ENCODE results near the gene BRICD5. TPM values are rescaled to one million over a fixed set of nuclear protein-coding genes. Genes with fewer than 3 reads are reported as not detected.

BRICD5 gene
- total and polyA plus RNA-seq, 2 of the 13 experiments (the other 11 are each of a cell fraction or from before 2014, with no cell fraction given), result 1.6 to 5.8 TPM

- no peak; the same call in 1 of the 2 replicates for TF ChIP-seq ZFP1 (CRISPR knock-in tag; IDR thresholded peaks at IDR 0.05)
- TF ChIP-seq ZNF503 (CRISPR knock-in tag; IDR thresholded peaks at IDR 0.05), result peak; percentile 56; the same call in 1 of the 2 replicates
- TF ChIP-seq ZNF670 (CRISPR knock-in tag; IDR thresholded peaks at IDR 0.05; ENCODE audit: borderline replicate concordance), result no peak
- peak; percentile 89 for TF ChIP-seq ATF7-NPFF (CRISPR knock-in tag; IDR thresholded peaks at IDR 0.05; ENCODE audit: low read depth)
- no peak for TF ChIP-seq ZNF142 (CRISPR knock-in tag; IDR thresholded peaks at IDR 0.05)
- no peak for TF ChIP-seq ZNF550 (CRISPR knock-in tag; IDR thresholded peaks at IDR 0.05; ENCODE audit: borderline replicate concordance)
- TF ChIP-seq SRSF9 (IDR thresholded peaks at IDR 0.05; ENCODE audit: borderline replicate concordance, insufficient read depth, low read depth, low read length, poor library complexity, severe bottlenecking), result no peak
- TF ChIP-seq CREM (IDR thresholded peaks at IDR 0.05), result peak; percentile 82
- TF ChIP-seq CREM (CRISPR knock-in tag; IDR thresholded peaks at IDR 0.05), result peak; percentile 68; the same call in 1 of the 2 replicates
- TF ChIP-seq NFIC (IDR thresholded peaks at IDR 0.05; ENCODE audit: low read length), result no peak
- TF ChIP-seq ATAD3A (CRISPR knock-in tag; IDR thresholded peaks at IDR 0.05), result no peak
- TF ChIP-seq ZNF124 (CRISPR knock-in tag; IDR thresholded peaks at IDR 0.05), result peak; percentile 25; the same call in 1 of the 2 replicates
- TF ChIP-seq ZNF160 (CRISPR knock-in tag; IDR thresholded peaks at IDR 0.05), result 0 out of 2 replicates have a peak, but pooled peaks have one; percentile 61
- TF ChIP-seq NKX3-1 (CRISPR knock-in tag; IDR thresholded peaks at IDR 0.05), result peak; percentile 47; the same call in 1 of the 2 replicates
- TF ChIP-seq SIN3B (IDR thresholded peaks at IDR 0.05; ENCODE audit: low read length), result no peak
- TF ChIP-seq ZMYM4 (CRISPR knock-in tag; IDR thresholded peaks at IDR 0.05), result peak; percentile 81
- TF ChIP-seq SRSF4 (IDR thresholded peaks at IDR 0.05; ENCODE audit: low read depth, low read length, poor library complexity, severe bottlenecking), result no peak
- TF ChIP-seq SP4 (CRISPR knock-in tag; IDR thresholded peaks at IDR 0.05), result peak; percentile 97
- TF ChIP-seq ZNF784 (CRISPR knock-in tag; IDR thresholded peaks at IDR 0.05; ENCODE audit: borderline replicate concordance), result peak; percentile 87
- TF ChIP-seq POGZ (CRISPR knock-in tag; IDR thresholded peaks at IDR 0.05), result peak; percentile 75
- no peak for TF ChIP-seq MYNN (CRISPR knock-in tag; IDR thresholded peaks at IDR 0.05; ENCODE audit: low read depth)
- peak; percentile 51; the same call in 1 of the 2 replicates for TF ChIP-seq NFKBIZ (CRISPR knock-in tag; IDR thresholded peaks at IDR 0.05)
- TF ChIP-seq FOXA3 (CRISPR knock-in tag; IDR thresholded peaks at IDR 0.05), result peak; percentile 68
Observed at GRCh38 chr16:2223221-2223941, 12.7 kb upstream of the BRICD5 start, which contains the start of gene E4F1 (continued).
